Thyroid gland (tissue), 4 donors: ENCODE data around the gene ZNF189.

Experiments used
- CTCF ChIP-seq, 6 experiments: fragments of 200-600 bp in 3 of 6; fragments of 450-650 bp in 3 of 6; sonication (generic) in 3 of 6; IDR thresholded peaks; one replicate each; pipeline ENCODE4 v1.5.1; 2016 to 2019; ENCODE audit warnings: antibody characterized with exemption in 6 of 6, mild to moderate bottlenecking in 2 of 6, inconsistent platforms in 1 of 6, moderate library complexity in 1 of 6
- POLR2A ChIP-seq, 2 donors: fragments of 450-650 bp; IDR thresholded peaks; one replicate each; pipeline ENCODE4 v1.6.1; 2017; ENCODE audit warnings: antibody characterized with exemption in 2 of 2, mild to moderate bottlenecking in 2 of 2, moderate library complexity in 1 of 2

DNA sequence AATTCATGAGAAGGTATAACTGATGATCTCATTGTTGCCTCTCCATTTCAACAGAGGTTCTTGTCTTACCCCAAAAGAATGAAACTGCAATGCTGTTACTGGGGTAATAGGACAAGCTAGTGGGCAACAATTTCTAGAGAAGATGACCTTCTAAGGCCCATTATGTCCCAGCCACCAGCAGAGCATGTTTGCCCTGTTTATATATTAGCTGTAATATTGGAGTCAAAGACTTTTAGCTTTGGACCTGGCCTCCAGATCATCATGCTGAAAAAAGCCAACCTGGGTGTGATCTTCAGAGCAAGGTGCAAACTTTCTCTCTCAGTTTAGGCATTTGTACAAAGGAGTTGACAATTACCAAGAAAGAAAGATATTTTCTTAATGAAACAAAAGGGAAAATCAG lies 33.5 kb downstream of the ZNF189 start:
- TF ChIP-seq CTCF (IDR thresholded peaks at IDR 0.05) (no peak), POLR2A (IDR thresholded peaks at IDR 0.05) (no peak)
